NB4 (cell line): Measurements from ENCODE around the gene LETM1.

ENCODE experiments used
- CTCF ChIP-seq: IDR thresholded peaks from one replicate; pipeline ENCODE4 v1.5.1; 2012; ENCODE audit warnings: low read depth, low read length
- POLR2A ChIP-seq: IDR thresholded peaks from 2 replicates; pipeline ENCODE4 v1.6.1; 2011; ENCODE audit warnings: mild to moderate bottlenecking; ENCODE audit not compliant: insufficient read length; ENCODE audit errors: extremely low read depth

DNA sequence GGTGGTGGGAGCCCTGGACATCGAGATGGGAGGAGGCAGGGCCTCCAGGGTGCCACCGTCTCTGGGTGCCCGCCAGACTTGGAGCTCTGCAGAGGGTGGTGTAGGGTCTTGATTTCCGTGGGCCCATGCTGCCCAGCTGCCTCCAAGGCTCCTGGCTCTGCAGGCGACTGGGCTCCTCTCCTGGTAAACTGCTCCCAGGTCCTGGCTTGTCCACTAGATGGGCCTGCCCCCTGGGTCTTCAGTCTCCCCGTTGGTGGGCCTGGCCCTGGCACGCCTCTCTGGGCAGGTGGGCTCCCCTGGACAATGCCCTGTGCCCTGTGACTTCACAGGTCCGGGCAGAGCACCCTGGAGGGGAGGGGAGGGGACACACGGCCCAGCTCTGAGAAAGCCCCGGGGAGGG is 55.2 kb downstream of the LETM1 start:
- TF ChIP-seq CTCF: no peak
- TF ChIP-seq POLR2A: no peak
